A673 (cell line): ENCODE measurements around the gene MGMT.

Experiments used
- CTCF ChIP-seq: fragments of 300-800, 200-600 bp; sonication (generic); conservative IDR thresholded peaks from 2 replicates; pipeline ENCODE4 v1.5.1; 2017; ENCODE audit warnings: low read depth, mild to moderate bottlenecking, antibody characterized with exemption, low read length, moderate library complexity, mixed read lengths
- EZH2 ChIP-seq: fragments of 200-600 bp; sonication (generic); IDR thresholded peaks from 2 replicates; pipeline ENCODE4 v1.6.1; 2017; ENCODE audit warnings: borderline replicate concordance, low read depth, mild to moderate bottlenecking, mixed read lengths, antibody characterized with exemption, low read length; ENCODE audit not compliant: poor library complexity, severe bottlenecking

GRCh38 chr10:129622291-129622690 lies 155.2 kb downstream of the MGMT start:
- TF ChIP-seq CTCF, result no peak
- TF ChIP-seq EZH2, result no peak
